Upper lobe of left lung (tissue), 6 donors: ENCODE measurements around the gene POU2F3. TPM values are rescaled to one million over a fixed set of nuclear protein-coding genes. Genes with fewer than 3 reads are reported as not detected.

ENCODE experiments used
- ATAC-seq, 2 donors: fragments of 200-7000 bp; cut with Tn5 transposase; one replicate each; pipeline ENCODE4 v1.9.1; 2022; ENCODE audit warnings: mild to moderate bottlenecking in 2 of 2, moderate library complexity in 2 of 2; ENCODE audit not compliant: low FRiP score in 2 of 2
- DNase-seq, 2 donors: peaks; one replicate each; pipeline ENCODE4 v3.0.0-alpha.2; 2019 to 2020
- H3K27ac ChIP-seq, 4 donors: fragments of 200-600 bp; sonication (generic); one replicate each; pipeline ENCODE4 v1.5.1; 2016 to 2019
- H3K27me3 ChIP-seq, 4 donors: fragments of 200-600 bp; sonication (generic); one replicate each; pipeline ENCODE4 v1.5.1; 2017 to 2019
- H3K36me3 ChIP-seq, 4 donors: fragments of 200-600 bp; sonication (generic); one replicate each; pipeline ENCODE4 v1.5.1; 2016 to 2019
- H3K4me1 ChIP-seq, 4 donors: fragments of 200-600 bp; sonication (generic); one replicate each; pipeline ENCODE4 v1.5.1; 2018 to 2019
- H3K4me3 ChIP-seq, 4 donors: fragments of 200-600 bp; sonication (generic); one replicate each; pipeline ENCODE4 v1.5.1; 2017 to 2019; ENCODE audit warnings: mild to moderate bottlenecking in 2 of 4, moderate library complexity in 1 of 4
- H3K9me3 ChIP-seq, 4 donors: fragments of 200-600 bp; sonication (generic); one replicate each; pipeline ENCODE4 v1.5.1; 2018 to 2019
- EP300 ChIP-seq, 4 donors: sonication (generic); formaldehyde crosslinking; IDR thresholded peaks; one replicate each; pipeline ENCODE4 v1.5.1; 2017; ENCODE audit warnings: antibody characterized with exemption in 4 of 4, control low read depth in 2 of 4
- POLR2A ChIP-seq, 4 donors: fragments of 450-650 bp; IDR thresholded peaks; one replicate each; pipeline ENCODE4 v1.5.1; 2016 to 2017; ENCODE audit warnings: antibody characterized with exemption in 4 of 4, mild to moderate bottlenecking in 2 of 4
- POLR2AphosphoS5 ChIP-seq, 2 donors: sonication (generic); formaldehyde crosslinking; IDR thresholded peaks; one replicate each; pipeline ENCODE4 v1.5.1; 2017; ENCODE audit warnings: antibody characterized with exemption in 2 of 2
- whole genome bisulfite sequencing, 2 donors: methylation state at CpG; one replicate each; pipeline ENCODE4 v1.1.5; 2017 to 2018; 5-methylcytosine and 5-hydroxymethylcytosine counted together
- total RNA-seq, 6 donors: library from RNA; depleted of rRNA in 4 of 6; stranded (reverse); fragments of >200 nt in 4 of 6; gene quantifications; one replicate each; pipeline versions ENCODE4 v1.1.0 to v1.2.1, GENCODE V29; 2016 to 2021
- TF ChIP-seq, protein P1 (sequence below), 6 experiments: fragments of 450-650 bp in 4 of 6; fragments of 200-600 bp in 2 of 6; sonication (generic) in 2 of 6; IDR thresholded peaks; one replicate each; pipeline ENCODE4 v1.5.1; 2016 to 2019; ENCODE audit warnings: antibody characterized with exemption in 6 of 6
- donor health status: DM: no; HTN: no; CAD: no; lungs with moderate emphysema.
- donor health status: DM: no; HTN: yes; CAD: no; lungs with severe emphysema.

POU2F3 gene
- total RNA-seq, 6 donors from 2014 or later, result 1.7 to 21.0 (median 3.5) TPM

DNA sequence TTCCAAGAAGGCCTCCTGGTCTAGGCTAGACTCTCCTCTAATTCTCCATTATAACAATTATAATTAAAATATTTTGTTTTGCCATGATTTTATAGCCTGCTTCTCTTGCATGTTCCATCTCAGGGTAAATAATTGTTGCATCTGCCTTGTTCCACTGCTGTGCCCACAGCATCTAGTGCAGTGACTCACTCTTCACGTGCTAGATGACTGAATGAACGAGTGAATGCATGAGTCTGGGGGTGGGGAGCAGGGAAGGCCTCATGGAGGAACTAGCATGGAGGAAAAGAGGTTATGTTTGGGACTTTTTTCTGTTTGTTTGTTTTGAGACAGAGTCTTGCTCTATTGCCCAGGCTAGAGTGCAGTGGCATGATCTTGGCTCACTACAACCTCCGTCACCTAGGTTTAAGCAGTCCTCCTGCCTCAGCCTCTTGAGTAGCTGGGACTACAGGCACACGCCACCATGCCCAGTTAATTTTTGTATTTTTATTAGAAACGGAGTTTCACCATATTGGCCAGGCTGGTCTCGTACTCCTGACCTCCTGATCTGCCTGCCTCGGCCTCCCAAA lies 34.3 kb upstream of the POU2F3 start:
- ATAC-seq, result no peak
- no peaks in the 10 kb centered on the region for H3K36me3 ChIP-seq
- 87 to 92% methylated on average over 7 of the region's 7 CpGs for WGBS, 2 donors
- no peaks in the 10 kb centered on the region for H3K27me3 ChIP-seq
- peaks cover 15 to 25% (median 24%) of the 10 kb centered on the region in 4 donors for H3K4me1 ChIP-seq
- DNase-seq, result no peak
- H3K9me3 ChIP-seq, result no peaks in the 10 kb centered on the region
- H3K4me3 ChIP-seq, result no peak overlapping the region
- H3K27ac ChIP-seq, result no peak overlapping the region
- TF ChIP-seq POLR2A (IDR thresholded peaks at IDR 0.05) (no peak), EP300 (IDR thresholded peaks at IDR 0.05) (no peak), POLR2AphosphoS5 (IDR thresholded peaks at IDR 0.05) (no peak)
- TF ChIP-seq, protein P1, sequence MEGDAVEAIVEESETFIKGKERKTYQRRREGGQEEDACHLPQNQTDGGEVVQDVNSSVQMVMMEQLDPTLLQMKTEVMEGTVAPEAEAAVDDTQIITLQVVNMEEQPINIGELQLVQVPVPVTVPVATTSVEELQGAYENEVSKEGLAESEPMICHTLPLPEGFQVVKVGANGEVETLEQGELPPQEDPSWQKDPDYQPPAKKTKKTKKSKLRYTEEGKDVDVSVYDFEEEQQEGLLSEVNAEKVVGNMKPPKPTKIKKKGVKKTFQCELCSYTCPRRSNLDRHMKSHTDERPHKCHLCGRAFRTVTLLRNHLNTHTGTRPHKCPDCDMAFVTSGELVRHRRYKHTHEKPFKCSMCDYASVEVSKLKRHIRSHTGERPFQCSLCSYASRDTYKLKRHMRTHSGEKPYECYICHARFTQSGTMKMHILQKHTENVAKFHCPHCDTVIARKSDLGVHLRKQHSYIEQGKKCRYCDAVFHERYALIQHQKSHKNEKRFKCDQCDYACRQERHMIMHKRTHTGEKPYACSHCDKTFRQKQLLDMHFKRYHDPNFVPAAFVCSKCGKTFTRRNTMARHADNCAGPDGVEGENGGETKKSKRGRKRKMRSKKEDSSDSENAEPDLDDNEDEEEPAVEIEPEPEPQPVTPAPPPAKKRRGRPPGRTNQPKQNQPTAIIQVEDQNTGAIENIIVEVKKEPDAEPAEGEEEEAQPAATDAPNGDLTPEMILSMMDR (IDR thresholded peaks at IDR 0.05), result no peak

DNA sequence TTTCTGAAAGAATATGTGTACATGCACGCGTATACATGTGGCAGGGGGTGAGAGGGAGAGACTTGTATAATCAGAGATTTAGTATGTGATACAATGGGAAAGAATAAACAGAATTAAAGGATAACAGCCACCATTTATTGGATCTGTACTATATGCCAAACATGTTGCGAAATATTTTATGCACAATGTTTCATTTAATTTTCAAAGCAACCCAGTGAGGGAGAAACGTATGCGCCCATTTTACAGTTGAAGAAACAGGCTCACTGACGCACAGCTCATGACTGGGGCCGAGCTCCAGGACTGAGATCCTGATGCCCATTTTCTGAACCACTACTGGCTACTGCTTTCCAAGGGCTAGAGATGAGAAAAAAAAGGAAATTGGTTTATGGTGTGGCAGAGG lies 32.4 kb upstream of the POU2F3 start:
- Histone ChIP-seq H3K36me3 (no peaks in the 10 kb centered on the region), H3K4me1 (peaks cover 29 to 35% (median 30%) of the 10 kb centered on the region in 4 donors), H3K4me3 (no peak overlapping the region), H3K27ac (no peak overlapping the region), H3K27me3 (peaks cover 0 to 5% (median 0%) of the 10 kb centered on the region in 4 donors), H3K9me3 (no peaks in the 10 kb centered on the region)
- 82 to 83% methylated on average over 7 of the region's 7 CpGs for WGBS, 2 donors
- no peak for TF ChIP-seq POLR2AphosphoS5 (IDR thresholded peaks at IDR 0.05)
- DNase-seq (no peak), ATAC-seq (no peak)

DNA sequence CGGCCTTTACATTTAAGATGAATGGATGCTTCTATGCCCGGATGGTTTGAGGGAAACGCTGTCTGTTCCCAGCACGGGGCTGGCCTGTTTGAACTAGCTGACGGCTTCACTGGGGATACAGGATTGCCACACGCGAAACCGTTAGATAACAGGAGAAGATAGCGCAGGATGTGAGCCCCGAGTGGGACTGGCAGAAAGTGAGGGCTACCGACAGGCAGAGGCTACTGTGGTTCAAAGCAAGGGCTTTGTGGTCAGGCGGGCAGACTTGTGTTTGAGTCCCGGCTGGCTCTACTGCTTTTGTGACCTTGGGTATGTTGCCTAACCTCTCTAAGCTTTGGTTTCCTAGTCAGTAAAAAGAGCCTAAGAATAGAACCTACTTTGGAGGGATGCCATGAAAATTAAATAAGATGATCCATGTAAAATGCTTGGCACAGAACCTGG lies 31.9 kb upstream of the POU2F3 start:
- no peak for TF ChIP-seq POLR2A (IDR thresholded peaks at IDR 0.05)
- TF ChIP-seq EP300 (IDR thresholded peaks at IDR 0.05), result no peak
- TF ChIP-seq POLR2AphosphoS5 (IDR thresholded peaks at IDR 0.05), result no peak
- TF ChIP-seq, protein P1 (IDR thresholded peaks at IDR 0.05), result no peak
- WGBS, 2 donors, result 30 to 31% methylated on average over 10 to 13 of the region's 13 CpGs
- Histone ChIP-seq H3K9me3 (no peaks in the 10 kb centered on the region), H3K36me3 (no peaks in the 10 kb centered on the region), H3K4me3 (no peak overlapping the region), H3K4me1 (peaks cover 29 to 36% (median 30%) of the 10 kb centered on the region in 4 donors), H3K27me3 (peaks cover 0 to 5% (median 0%) of the 10 kb centered on the region in 4 donors), H3K27ac (no peak overlapping the region)
- DNase-seq, result no peak
- no peak for ATAC-seq

DNA sequence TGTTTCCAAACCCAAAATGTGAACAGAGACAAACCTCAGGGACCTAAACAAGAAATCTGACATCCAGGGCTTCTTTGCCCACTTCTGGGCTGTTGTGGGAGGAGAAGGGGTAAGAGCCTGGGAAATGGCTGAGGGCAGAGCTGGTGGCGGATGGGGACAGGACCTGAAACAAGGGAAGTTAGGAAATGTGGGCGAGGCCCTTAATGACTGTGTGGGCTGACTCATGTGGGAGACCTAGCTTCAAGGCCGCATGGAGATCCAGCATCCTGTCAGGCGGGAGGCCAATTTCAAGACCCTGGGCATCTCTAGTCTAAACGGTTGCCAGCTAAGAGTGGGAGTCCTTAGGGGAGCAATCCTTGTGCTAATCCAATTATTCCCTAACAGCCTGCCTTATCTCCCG lies 31.2 kb upstream of the POU2F3 start:
- DNase-seq (peak in 1 of 2 donors; percentile 55), ATAC-seq (peak in 1 of 2 donors; percentile 68)
- peaks cover 29 to 36% (median 30%) of the 10 kb centered on the region in 4 donors for H3K4me1 ChIP-seq
- no peak overlapping the region for H3K27ac ChIP-seq
- WGBS, 2 donors, result 37 to 39% methylated on average over 4 to 6 of the region's 6 CpGs
- TF ChIP-seq POLR2A (IDR thresholded peaks at IDR 0.05) (no peak), EP300 (IDR thresholded peaks at IDR 0.05) (no peak), POLR2AphosphoS5 (IDR thresholded peaks at IDR 0.05) (no peak)
- TF ChIP-seq, protein P1 (IDR thresholded peaks at IDR 0.05), result no peak
- H3K4me3 ChIP-seq, result no peak overlapping the region
- peaks cover 0 to 5% (median 0%) of the 10 kb centered on the region in 4 donors for H3K27me3 ChIP-seq
- no peaks in the 10 kb centered on the region for H3K36me3 ChIP-seq
- no peaks in the 10 kb centered on the region for H3K9me3 ChIP-seq

DNA sequence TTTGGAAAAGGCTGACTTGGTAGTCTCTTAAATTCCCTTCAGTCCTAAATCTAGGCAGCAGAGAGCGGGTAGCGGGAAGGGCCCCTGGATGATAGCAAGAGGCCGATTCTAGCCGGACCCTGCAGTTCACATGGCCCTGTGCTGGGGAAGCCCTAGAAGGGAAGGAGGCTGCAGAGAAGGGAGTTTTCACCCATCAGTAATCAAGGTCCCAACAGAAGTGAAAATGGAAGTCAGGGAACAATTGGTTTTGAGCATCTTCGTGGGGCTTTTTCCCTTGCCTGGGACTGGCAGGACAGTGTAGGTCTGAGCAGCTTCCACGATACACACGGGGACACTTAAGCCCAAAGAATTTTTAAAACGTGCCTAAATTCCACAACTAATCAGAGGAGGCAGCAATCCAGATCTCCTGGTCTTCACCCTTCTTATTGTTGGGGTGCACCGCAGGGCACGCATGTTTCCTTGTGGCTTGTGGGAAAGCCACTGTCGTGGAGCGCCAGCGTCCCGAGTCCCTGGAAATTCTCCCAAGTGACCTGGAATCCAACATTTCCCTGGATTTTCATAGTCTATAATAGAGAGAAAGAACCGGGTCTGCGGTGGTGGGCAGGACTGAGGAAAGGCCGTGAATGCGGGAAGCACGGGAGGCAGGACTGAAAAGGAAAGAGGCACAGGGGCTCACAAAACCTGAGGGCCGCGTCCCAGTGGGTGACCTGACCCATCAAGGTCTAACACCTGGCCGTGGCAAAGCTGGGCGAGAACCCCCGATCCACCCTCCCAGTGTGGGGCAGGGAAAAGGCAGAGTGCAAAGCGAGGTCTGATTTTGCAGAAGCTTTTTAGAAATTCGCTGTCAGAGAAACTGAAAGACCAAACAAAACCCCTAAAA lies 30.0 kb upstream of the POU2F3 start:
- H3K4me3 ChIP-seq, result peak overlapping the region; percentile 31 to 90 (median 76)
- H3K4me1 ChIP-seq, result peaks cover 29 to 36% (median 30%) of the 10 kb centered on the region in 4 donors
- H3K36me3 ChIP-seq, result no peaks in the 10 kb centered on the region
- 18 to 22% methylated on average over 25 to 26 of the region's 26 CpGs for WGBS, 2 donors
- DNase-seq (no peak), ATAC-seq (no peak)
- peaks cover 0 to 5% (median 0%) of the 10 kb centered on the region in 4 donors for H3K27me3 ChIP-seq
- no peak for TF ChIP-seq EP300 (IDR thresholded peaks at IDR 0.05)
- TF ChIP-seq POLR2A (IDR thresholded peaks at IDR 0.05), result no peak
- no peak for TF ChIP-seq POLR2AphosphoS5 (IDR thresholded peaks at IDR 0.05)
- TF ChIP-seq, protein P1 (IDR thresholded peaks at IDR 0.05), result no peak
- no peaks in the 10 kb centered on the region for H3K9me3 ChIP-seq
- peak overlapping the region in 2 of 4 donors; percentile 63 to 78 for H3K27ac ChIP-seq
